Cardiac muscle cell (in vitro differentiated cells and primary cell): ENCODE data around the gene CDH4. TPM values are rescaled to one million over a fixed set of nuclear protein-coding genes. Genes with fewer than 3 reads are reported as not detected.

Experiments
- DNase-seq, 2 donors: peaks; one replicate each; pipeline versions ENCODE4 v3.0.0 to v3.0.0-alpha.2; 2010 to 2017; ENCODE audit warnings: low read depth in 1 of 2, low spot score in 1 of 2
- H3K27ac ChIP-seq: fragments of 200-600 bp; sonication (generic); 2 replicates; pipeline ENCODE4 v1.5.1; 2016
- H3K27me3 ChIP-seq: fragments of 200-600 bp; sonication (generic); 2 replicates; pipeline ENCODE4 v1.6.0; 2016; ENCODE audit warnings: control low read depth
- H3K36me3 ChIP-seq: fragments of 200-600 bp; sonication (generic); 2 replicates; pipeline ENCODE4 v1.5.1; 2016; ENCODE audit warnings: control low read depth
- H3K4me1 ChIP-seq: fragments of 200-600 bp; sonication (generic); 2 replicates; pipeline ENCODE4 v1.8.1; 2017; ENCODE audit warnings: low read depth, mild to moderate bottlenecking, mixed run types
- H3K4me3 ChIP-seq: fragments of 200-600 bp; sonication (generic); 2 replicates; pipeline ENCODE4 v1.5.1; 2016; ENCODE audit warnings: mild to moderate bottlenecking
- H3K9me3 ChIP-seq: fragments of 200-600 bp; sonication (generic); 2 replicates; pipeline ENCODE4 v1.5.1; 2017; ENCODE audit warnings: low read depth, mild to moderate bottlenecking, control low read depth
- CTCF ChIP-seq: IDR thresholded peaks from 2 replicates; pipeline ENCODE4 v1.5.1; 2012; ENCODE audit warnings: low read depth, mild to moderate bottlenecking, low read length
- polyA plus RNA-seq: library from polyadenylated mRNA; unstranded; fragments of >200 nt; fragmentation: Nextera tagmentation; extraction: Ambion mirVana; gene quantifications from 2 replicates; pipeline ENCODE4 v1.2.1, GENCODE V29; 2016
- total RNA-seq: library from RNA; depleted of rRNA; stranded (reverse); fragments of >200 nt; gene quantifications from 2 replicates; pipeline ENCODE4 v1.2.3, GENCODE V29; 2016

The CDH4 gene
- total and polyA plus RNA-seq, 2 experiments from 2014 or later, result 0.43 to 0.80 TPM

DNA sequence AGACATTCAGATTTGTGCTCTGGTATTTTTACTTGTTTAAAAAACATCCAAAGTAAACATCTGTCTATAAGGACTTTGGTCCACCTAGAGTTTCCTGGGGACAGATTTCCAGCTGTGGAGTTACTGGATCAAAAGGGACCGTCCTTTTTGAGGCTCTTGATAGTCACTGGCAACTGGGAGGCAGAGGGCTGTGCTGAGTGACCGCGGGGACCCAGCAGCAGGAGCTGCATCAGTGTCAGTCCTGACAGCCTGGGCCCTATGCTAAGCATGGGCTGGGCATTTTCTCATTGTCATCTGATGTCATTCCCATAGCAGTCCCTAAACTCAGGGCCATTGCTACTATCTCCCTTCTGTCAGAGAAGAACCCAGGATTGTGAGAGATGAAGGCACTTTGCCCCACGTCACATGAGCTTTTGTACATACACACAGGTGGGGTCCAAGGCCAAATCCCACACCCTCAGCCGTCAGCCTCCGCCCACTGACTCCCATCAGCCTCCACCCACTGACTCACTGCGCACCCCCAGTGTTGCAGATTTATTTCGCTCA is 519.8 kb downstream of the CDH4 start:
- DNase-seq, result no peak
- H3K36me3 ChIP-seq, result no peaks in the 10 kb centered on the region

GRCh38 chr20:61772828-61773631 is 521.0 kb downstream of the CDH4 start:
- Histone ChIP-seq H3K27ac (no peak overlapping the region), H3K4me3 (no peak overlapping the region)
- DNase-seq, result no peak

More for the DNA sequence above, 519.8 kb downstream of the CDH4 start:
- TF ChIP-seq CTCF, result no peak
- H3K4me1 ChIP-seq, result no peaks in the 10 kb centered on the region
- H3K27ac ChIP-seq, result no peak overlapping the region
- no peaks in the 10 kb centered on the region for H3K27me3 ChIP-seq
- no peak overlapping the region for H3K4me3 ChIP-seq
- no peaks in the 10 kb centered on the region for H3K9me3 ChIP-seq

GRCh38 chr20:61773926-61774587 is 522.0 kb downstream of the CDH4 start:
- no peaks in the 10 kb centered on the region for H3K9me3 ChIP-seq
- H3K4me3 ChIP-seq, result no peak overlapping the region
- H3K27me3 ChIP-seq, result peaks cover 4% of the 10 kb centered on the region
- DNase-seq, result no peak
- TF ChIP-seq CTCF, result no peak
- H3K27ac ChIP-seq, result no peak overlapping the region
- H3K4me1 ChIP-seq, result no peaks in the 10 kb centered on the region
- no peaks in the 10 kb centered on the region for H3K36me3 ChIP-seq

More at GRCh38 chr20:61772828-61773631, 521.0 kb downstream of the CDH4 start:
- Histone ChIP-seq H3K4me1 (no peaks in the 10 kb centered on the region), H3K36me3 (no peaks in the 10 kb centered on the region), H3K27me3 (no peaks in the 10 kb centered on the region), H3K9me3 (no peaks in the 10 kb centered on the region)
- TF ChIP-seq CTCF, result no peak

- no peak overlapping the region for H3K27ac ChIP-seq
- no peaks in the 10 kb centered on the region for H3K36me3 ChIP-seq
- no peaks in the 10 kb centered on the region for H3K4me1 ChIP-seq
- TF ChIP-seq CTCF, result no peak
- no peak overlapping the region for H3K4me3 ChIP-seq
- no peak for DNase-seq
- no peaks in the 10 kb centered on the region for H3K9me3 ChIP-seq
- peaks cover 4% of the 10 kb centered on the region for H3K27me3 ChIP-seq
These were observed 523.4 kb downstream of the CDH4 start for GRCh38 chr20:61775423-61775822.

DNA sequence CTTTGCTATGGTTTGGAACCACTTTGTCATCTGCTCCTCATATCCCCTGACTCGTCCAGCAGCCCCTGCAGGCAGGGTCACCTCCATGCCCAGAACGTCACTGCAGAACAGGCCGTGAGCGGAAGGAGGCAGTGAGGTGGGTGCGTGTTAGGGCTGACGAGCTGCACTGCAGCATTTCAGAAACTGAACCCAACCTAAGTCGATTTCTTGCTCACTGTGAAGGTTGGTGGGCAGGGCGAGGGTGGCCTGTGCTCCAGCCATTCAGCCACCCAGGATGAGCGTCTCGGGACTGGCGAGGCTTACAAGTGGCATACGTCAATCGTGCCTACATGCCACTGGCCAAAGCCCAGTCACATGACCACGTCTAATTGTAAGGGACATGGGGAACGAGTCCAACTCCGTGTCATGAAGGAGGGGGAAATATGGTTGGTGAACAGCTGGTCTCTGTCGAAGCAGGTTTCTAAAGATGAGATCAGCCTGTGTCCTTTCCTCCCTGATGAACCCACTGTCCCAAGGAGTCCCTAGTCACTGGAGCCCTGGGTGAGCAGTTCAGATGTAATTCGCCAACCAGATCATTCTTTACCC is 524.5 kb downstream of the CDH4 start:
- peaks cover 4% of the 10 kb centered on the region for H3K27me3 ChIP-seq
- H3K27ac ChIP-seq, result no peak overlapping the region
- H3K4me1 ChIP-seq, result no peaks in the 10 kb centered on the region
- no peak overlapping the region for H3K4me3 ChIP-seq
- H3K36me3 ChIP-seq, result no peaks in the 10 kb centered on the region
- no peaks in the 10 kb centered on the region for H3K9me3 ChIP-seq
- no peak for TF ChIP-seq CTCF
- no peak for DNase-seq
